Endometrial microvascular endothelial cells (primary cell): Measurements from ENCODE around the gene MIS18BP1. TPM values are rescaled to one million over a fixed set of nuclear protein-coding genes. Genes with fewer than 3 reads are reported as not detected.

ENCODE experiments used
- in situ Hi-C: cut with HindIII; loops from 2 replicates; pipeline ENCODE4 v1.10.0; 2017; ENCODE audit warnings: low sequenced_read_pairs, low pct_unique_long_range_greater_than_20kb; ENCODE audit errors: inconsistent ontology term
- total RNA-seq: library from RNA; depleted of rRNA; stranded (reverse); fragments of >200 nt; gene quantifications from one replicate; pipeline ENCODE4 v1.2.3, GENCODE V29; 2015; ENCODE audit errors: inconsistent ontology term

MIS18BP1 gene
- total RNA-seq, 1 donor from 2014 or later = 31.1 TPM

- in situ Hi-C loops = no loop called here
Measured at GRCh38 chr14:45181329-45181728, 71.7 kb downstream of the MIS18BP1 start.

- in situ Hi-C loops = no loop called here
Measured at GRCh38 chr14:45177076-45177475, 75.9 kb downstream of the MIS18BP1 start.

- in situ Hi-C loops = no loop called here
Measured at GRCh38 chr14:45169906-45170305, 83.1 kb downstream of the MIS18BP1 start.

- in situ Hi-C loops = no loop called here
Measured at GRCh38 chr14:45156067-45156466, 96.9 kb downstream of the MIS18BP1 start.

Other genes starting within 250 kb of the MIS18BP1 start
- gene PRPF39, start 169.1 kb downstream of the MIS18BP1 start, total RNA-seq = 17.4 TPM
- 44.1 TPM for gene FKBP3, start 118.7 kb downstream of the MIS18BP1 start, total RNA-seq
- 12.2 TPM for gene FANCM, start 117.3 kb downstream of the MIS18BP1 start, total RNA-seq